OCI-LY7 (cell line): ENCODE results near the gene APOE. TPM values are rescaled to one million over a fixed set of nuclear protein-coding genes. Genes with fewer than 3 reads are reported as not detected.

ENCODE experiments used
- BruUV-seq: library from RNA; stranded (reverse); fragments of 400-500 nt; replicated peaks from 2 replicates; lab custom pipeline; 2021; lab: Mats Ljungman, UMichigan
- CTCF ChIA-PET: fragments of 300-600 bp; sonication (Branson Sonifier 250); formaldehyde crosslinking; loops from one replicate; lab custom pipeline; 2022; ENCODE audit warnings: antibody characterized with exemption; ENCODE audit not compliant: unreplicated experiment; lab: Charles Lee
- POLR2A ChIA-PET: fragments of 300-600 bp; sonication (Branson Sonifier 250); formaldehyde crosslinking; loops from one replicate; lab custom pipeline; 2022; ENCODE audit warnings: antibody characterized with exemption; lab: Charles Lee
- DNase-seq: peaks from one replicate; pipeline ENCODE4 v3.0.0-alpha.2; 2015; ENCODE audit warnings: low spot score
- H2AFZ ChIP-seq: fragments of 200-600 bp; sonication (generic), shearing (Covaris generic); 2 replicates; pipeline ENCODE4 v1.6.1; 2014; ENCODE audit warnings: mild to moderate bottlenecking, antibody characterized with exemption, low read length, moderate library complexity
- H3K27ac ChIP-seq: fragments of 200-600 bp; sonication (generic); 2 replicates; pipeline ENCODE4 v1.5.1; 2014; ENCODE audit warnings: mixed run types, low read depth, mild to moderate bottlenecking, moderate library complexity, low read length, inconsistent platforms; ENCODE audit not compliant: poor library complexity, severe bottlenecking
- H3K36me3 ChIP-seq: fragments of 200-600 bp; sonication (generic); 2 replicates; pipeline ENCODE4 v1.6.1; 2014; ENCODE audit warnings: mild to moderate bottlenecking, antibody characterized with exemption, low read length, moderate library complexity, mixed read lengths; ENCODE audit not compliant: insufficient read depth
- H3K4me1 ChIP-seq: fragments of 200-600 bp; sonication (generic); 2 replicates; pipeline ENCODE4 v1.5.1; 2014; ENCODE audit warnings: mild to moderate bottlenecking, low read length; ENCODE audit not compliant: insufficient read depth, poor library complexity, severe bottlenecking
- H3K4me2 ChIP-seq: fragments of 200-600 bp; sonication (generic); 2 replicates; pipeline ENCODE4 v1.6.1; 2014; ENCODE audit warnings: mild to moderate bottlenecking, low read length
- H3K4me3 ChIP-seq: fragments of 200-600 bp; sonication (generic); 2 replicates; pipeline ENCODE4 v1.5.1; 2014; ENCODE audit warnings: mild to moderate bottlenecking, low read depth, low read length; ENCODE audit not compliant: poor library complexity, severe bottlenecking
- H3K79me2 ChIP-seq: fragments of 200-600 bp; sonication (generic); 2 replicates; pipeline ENCODE4 v1.6.1; 2016; ENCODE audit warnings: low read depth, mild to moderate bottlenecking, low read length, moderate library complexity, mixed read lengths; ENCODE audit not compliant: insufficient read depth
- H3K9me2 ChIP-seq: fragments of 200-600 bp; sonication (generic); 2 replicates; pipeline ENCODE4 v1.6.1; 2016; ENCODE audit warnings: mild to moderate bottlenecking, low read length, mixed read lengths; ENCODE audit not compliant: insufficient read depth
- H3K9me3 ChIP-seq: fragments of 200-600 bp; sonication (generic); 2 replicates; pipeline ENCODE4 v1.6.1; 2014; ENCODE audit warnings: mild to moderate bottlenecking, mixed run types, low read length, mixed read lengths
- H4K20me1 ChIP-seq: fragments of 200-600 bp; sonication (generic); 2 replicates; pipeline ENCODE4 v1.6.1; 2014; ENCODE audit warnings: mild to moderate bottlenecking, antibody characterized with exemption, low read length, moderate library complexity, mixed read lengths; ENCODE audit not compliant: insufficient read depth
- CTCF ChIP-seq: fragments of 200-600 bp; sonication (generic); conservative IDR thresholded peaks from 2 replicates; pipeline ENCODE4 v1.5.1; 2014; ENCODE audit warnings: mild to moderate bottlenecking, antibody characterized with exemption, low read length, moderate library complexity, mixed read lengths
- EZH2phosphoT487 ChIP-seq: fragments of 200-600 bp; sonication (generic); IDR thresholded peaks from 2 replicates; pipeline ENCODE4 v1.6.1; 2018; ENCODE audit warnings: low read depth, borderline replicate concordance, mild to moderate bottlenecking, mixed run types, antibody characterized with exemption, low read length, moderate library complexity, mixed read lengths
- intact Hi-C: fragments of 100-400 bp; cut with micrococcal nuclease; formaldehyde crosslinking; loops from one replicate; pipeline ENCODE4 v1.10.0; 2022; ENCODE audit not compliant: unreplicated experiment
- total RNA-seq, 2 experiments: library from RNA; depleted of rRNA in 1 of 2; stranded (reverse); fragments of >200 nt in 1 of 2; shearing (Covaris generic) in 1 of 2; gene quantifications; 2 replicates each; pipeline ENCODE4 v1.2.3, GENCODE V29; 2014 to 2022

APOE gene
- total RNA-seq, 2 experiments from 2014 or later = 1.8 to 2.1 TPM

GRCh38 chr19:44927746-44928145 lies 22.1 kb downstream of the APOE start:
- H3K36me3 ChIP-seq = no peaks in the 10 kb centered on the region
- H3K4me2 ChIP-seq = no peak overlapping the region
- H2AFZ ChIP-seq = no peak overlapping the region
- no peaks in the 10 kb centered on the region for H3K9me3 ChIP-seq
- BruUV-seq = no TSS peak
- no peak overlapping the region for H3K4me3 ChIP-seq
- TF ChIP-seq EZH2phosphoT487 (no peak), CTCF (no peak)
- CTCF ChIA-PET = no interaction called here
- intact Hi-C loops = no loop called here
- H4K20me1 ChIP-seq = no peaks in the 10 kb centered on the region
- no peaks in the 10 kb centered on the region for H3K9me2 ChIP-seq
- POLR2A ChIA-PET = no interaction called here
- no peak for DNase-seq
- H3K4me1 ChIP-seq = no peaks in the 10 kb centered on the region
- H3K27ac ChIP-seq = no peak overlapping the region
- H3K79me2 ChIP-seq = no peaks in the 10 kb centered on the region

- Histone ChIP-seq H3K4me2 (no peak overlapping the region), H3K4me1 (no peaks in the 10 kb centered on the region), H3K9me3 (no peaks in the 10 kb centered on the region), H3K27ac (no peak overlapping the region), H3K36me3 (no peaks in the 10 kb centered on the region), H2AFZ (no peak overlapping the region), H3K4me3 (no peak overlapping the region), H4K20me1 (no peaks in the 10 kb centered on the region), H3K79me2 (no peaks in the 10 kb centered on the region), H3K9me2 (no peaks in the 10 kb centered on the region)
- intact Hi-C loops = no loop called here
- no peak for TF ChIP-seq EZH2phosphoT487
- TF ChIP-seq CTCF = no peak
- ChIA-PET CTCF (no interaction called here), POLR2A (no interaction called here)
- BruUV-seq = no TSS peak
- no peak for DNase-seq
Observed at GRCh38 chr19:44930088-44930487, 24.5 kb downstream of the APOE start.

GRCh38 chr19:44931541-44931940 lies 25.9 kb downstream of the APOE start:
- DNase-seq = no peak
- TF ChIP-seq CTCF (no peak), EZH2phosphoT487 (no peak)
- no peak overlapping the region for H3K4me2 ChIP-seq
- ChIA-PET POLR2A (no interaction called here), CTCF (no interaction called here)
- intact Hi-C loops = no loop called here
- no peaks in the 10 kb centered on the region for H3K9me2 ChIP-seq
- H3K27ac ChIP-seq = no peak overlapping the region
- no peaks in the 10 kb centered on the region for H3K79me2 ChIP-seq
- H3K36me3 ChIP-seq = no peaks in the 10 kb centered on the region
- no TSS peak for BruUV-seq
- no peaks in the 10 kb centered on the region for H4K20me1 ChIP-seq
- no peak overlapping the region for H3K4me3 ChIP-seq
- no peak overlapping the region for H2AFZ ChIP-seq
- H3K4me1 ChIP-seq = no peaks in the 10 kb centered on the region
- no peaks in the 10 kb centered on the region for H3K9me3 ChIP-seq
